Mesenchymal stem cell (in vitro differentiated cells and primary cell): ENCODE results near the gene SHISA5.

Source experiments
- DNase-seq: peaks from one replicate; pipeline ENCODE4 v3.0.0-alpha.2; 2013
- H2AFZ ChIP-seq: one replicate; pipeline ENCODE4 v1.6.1; 2013; ENCODE audit warnings: low read depth, mild to moderate bottlenecking, control low read depth, inconsistent platforms, low read length, moderate library complexity
- H2AK5ac ChIP-seq: 2 replicates; pipeline ENCODE4 v1.6.1; 2013; ENCODE audit warnings: low read length, moderate library complexity, mild to moderate bottlenecking, inconsistent platforms; ENCODE audit not compliant: severe bottlenecking
- H2BK120ac ChIP-seq: one replicate; pipeline ENCODE4 v1.6.1; 2013; ENCODE audit warnings: low read depth, mild to moderate bottlenecking, inconsistent platforms, low read length, moderate library complexity
- H2BK12ac ChIP-seq, 2 experiments: one replicate each; pipeline ENCODE4 v1.6.1; 2013; ENCODE audit warnings: inconsistent platforms in 2 of 2, low read length in 2 of 2, mild to moderate bottlenecking in 2 of 2, moderate library complexity in 2 of 2, control low read depth in 1 of 2
- H2BK15ac ChIP-seq: one replicate; pipeline ENCODE4 v1.6.1; 2013; ENCODE audit warnings: mild to moderate bottlenecking, low read depth, inconsistent platforms; ENCODE audit not compliant: poor library complexity, severe bottlenecking
- H2BK5ac ChIP-seq: 2 replicates; pipeline ENCODE4 v1.6.1; 2013; ENCODE audit warnings: low read depth, mild to moderate bottlenecking, low read length, control low read depth, inconsistent platforms; ENCODE audit not compliant: poor library complexity, severe bottlenecking
- H3K14ac ChIP-seq, 2 experiments: one replicate each; pipeline ENCODE4 v1.6.1; 2013; ENCODE audit warnings: inconsistent platforms in 2 of 2, low read length in 2 of 2, control low read depth in 1 of 2, mild to moderate bottlenecking in 1 of 2, moderate library complexity in 1 of 2
- H3K18ac ChIP-seq, 2 experiments: one replicate each; pipeline ENCODE4 v1.6.1; 2013; ENCODE audit warnings: inconsistent platforms in 2 of 2, low read length in 2 of 2, control low read depth in 1 of 2, low read depth in 1 of 2, mild to moderate bottlenecking in 1 of 2
- H3K23ac ChIP-seq, 2 experiments: one replicate each; pipeline ENCODE4 v1.6.1; 2013; ENCODE audit warnings: inconsistent platforms in 2 of 2, low read length in 2 of 2, mild to moderate bottlenecking in 2 of 2, moderate library complexity in 2 of 2, control low read depth in 1 of 2
- H3K27ac ChIP-seq: 2 replicates; pipeline ENCODE4 v1.5.1; 2013; ENCODE audit warnings: mild to moderate bottlenecking, moderate library complexity, low read length, control low read depth, inconsistent platforms; ENCODE audit not compliant: poor library complexity, severe bottlenecking
- H3K27me3 ChIP-seq, 2 experiments: 2 replicates each; pipeline versions ENCODE4 v1.6.1 to v1.7.0; 2013; ENCODE audit warnings: low read length in 2 of 2, mild to moderate bottlenecking in 2 of 2, moderate library complexity in 2 of 2, control low read depth in 1 of 2, inconsistent platforms in 1 of 2; ENCODE audit not compliant: control insufficient read depth in 1 of 2, insufficient read depth in 1 of 2
- H3K36me3 ChIP-seq, 2 experiments: 2 replicates each; pipeline versions ENCODE4 v1.6.1 to v1.7.0; 2013; ENCODE audit warnings: low read length in 2 of 2, control low read depth in 1 of 2, inconsistent platforms in 1 of 2, low read depth in 1 of 2, mild to moderate bottlenecking in 1 of 2; ENCODE audit not compliant: insufficient read depth in 2 of 2, control insufficient read depth in 1 of 2
- H3K4ac ChIP-seq, 2 experiments: one replicate each; pipeline ENCODE4 v1.6.1; 2013; ENCODE audit warnings: inconsistent platforms in 2 of 2, low read length in 2 of 2, mild to moderate bottlenecking in 2 of 2, moderate library complexity in 2 of 2, control low read depth in 1 of 2, low read depth in 1 of 2
- H3K4me1 ChIP-seq: 2 replicates; pipeline ENCODE4 v1.6.1; 2013; ENCODE audit warnings: low read depth, low read length, control low read depth; ENCODE audit not compliant: control insufficient read depth, insufficient read depth
- H3K4me2 ChIP-seq: 2 replicates; pipeline ENCODE4 v1.6.1; 2013; ENCODE audit warnings: low read length, mild to moderate bottlenecking, inconsistent platforms; ENCODE audit not compliant: poor library complexity, severe bottlenecking
- H3K4me3 ChIP-seq, 2 experiments: 2 replicates each; pipeline versions ENCODE4 v1.5.1 to v1.7.0; 2013; ENCODE audit warnings: low read length in 2 of 2, mild to moderate bottlenecking in 2 of 2, control low read depth in 1 of 2, low read depth in 1 of 2; ENCODE audit not compliant: insufficient read depth in 1 of 2
- H3K79me1 ChIP-seq: replicated peaks from 2 replicates; pipeline ENCODE4 v1.6.1; 2013; ENCODE audit warnings: mild to moderate bottlenecking, control low read depth, low read length, inconsistent platforms; ENCODE audit not compliant: poor library complexity, severe bottlenecking
- H3K9ac ChIP-seq: 2 replicates; pipeline ENCODE4 v1.7.0; 2013; ENCODE audit warnings: mild to moderate bottlenecking, low read length, moderate library complexity
- H3K9me3 ChIP-seq: 2 replicates; pipeline ENCODE4 v1.7.0; 2013; ENCODE audit warnings: mild to moderate bottlenecking, low read length; ENCODE audit not compliant: control insufficient read depth
- H4K8ac ChIP-seq: one replicate; pipeline ENCODE4 v1.6.1; 2013; ENCODE audit warnings: inconsistent platforms, mild to moderate bottlenecking, low read length, moderate library complexity
- H4K91ac ChIP-seq: one replicate; pipeline ENCODE4 v1.6.1; 2013; ENCODE audit warnings: mild to moderate bottlenecking, low read length, inconsistent platforms
- WGBS: methylation state at CpG from one replicate; pipeline ENCODE4 v1.1.7; 2013; ENCODE audit warnings: mixed read lengths; 5-methylcytosine and 5-hydroxymethylcytosine counted together

SHISA5 gene

GRCh38 chr3:48432411-48433371 is 71.3 kb downstream of the SHISA5 start:
- Histone ChIP-seq H3K27ac (no peak overlapping the region), H4K8ac (peak overlapping the region; percentile 8), H2AK5ac (peak overlapping the region; percentile 36), H3K23ac (no peak overlapping the region), H3K4me2 (no peak overlapping the region), H3K18ac (no peak overlapping the region), H3K36me3 (peaks cover 24 to 29% of the 10 kb centered on the region in 2 experiments), H2BK5ac (no peak overlapping the region), H2BK120ac (no peak overlapping the region), H3K4me1 (peaks cover 36% of the 10 kb centered on the region), H4K91ac (peak overlapping the region; percentile 23), H3K9ac (peak overlapping the region; percentile 72), H3K9me3 (no peaks in the 10 kb centered on the region), H3K4me3 (peak overlapping the region in 1 of 2 experiments; percentile 72), H2BK12ac (no peak overlapping the region), H3K79me1 (peaks cover 14% of the 10 kb centered on the region), H3K14ac (no peak overlapping the region), H3K27me3 (no peaks in the 10 kb centered on the region), H2BK15ac (no peak overlapping the region), H2AFZ (no peak overlapping the region), H3K4ac (no peak overlapping the region)
- 87% methylated on average over 16 of the region's 16 CpGs for WGBS
- DNase-seq, result no peak

DNA sequence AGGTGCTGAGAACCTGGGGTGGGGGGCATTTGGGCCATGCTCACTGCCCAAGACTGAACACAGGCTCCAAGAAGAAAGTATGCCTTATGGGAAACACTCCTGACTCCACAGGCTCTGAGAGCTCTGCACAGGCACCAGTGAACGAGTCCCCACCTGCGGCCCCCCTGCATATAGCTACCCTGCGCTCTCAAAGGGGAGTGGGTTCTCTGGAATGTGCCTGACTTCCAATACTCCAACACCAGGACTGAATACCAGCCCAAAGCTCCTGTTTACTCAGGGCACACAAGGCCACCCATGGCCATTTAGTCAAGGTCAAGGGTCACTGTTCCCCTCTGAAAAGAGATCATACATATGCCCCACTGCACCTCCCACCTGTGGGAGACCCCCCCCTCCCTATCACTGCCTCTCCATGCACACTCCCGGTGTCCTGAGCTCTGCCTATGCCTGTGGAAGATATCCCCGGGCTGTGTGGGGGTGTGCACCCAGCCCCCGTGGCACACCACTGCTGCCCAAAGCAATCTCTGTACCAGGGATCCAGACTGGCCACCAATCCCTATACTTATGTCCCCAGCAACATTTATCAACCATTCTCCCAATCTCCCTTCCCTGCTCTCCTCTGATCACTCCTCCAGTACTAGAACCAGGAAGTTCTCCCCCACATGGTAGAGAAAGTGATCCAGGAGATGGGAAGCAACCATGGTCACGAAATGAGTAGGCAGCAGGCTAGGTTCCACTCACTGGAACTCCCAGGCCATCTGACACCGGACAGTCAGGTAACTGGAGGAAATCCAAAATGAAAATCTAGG is 72.5 kb downstream of the SHISA5 start:
- Histone ChIP-seq H4K8ac (no peak overlapping the region), H3K27ac (no peak overlapping the region), H2BK12ac (no peak overlapping the region), H3K18ac (no peak overlapping the region), H4K91ac (no peak overlapping the region), H3K27me3 (no peaks in the 10 kb centered on the region), H2AFZ (no peak overlapping the region), H3K4ac (no peak overlapping the region), H3K14ac (no peak overlapping the region), H3K23ac (no peak overlapping the region), H3K9ac (peak overlapping the region; percentile 17), H2BK15ac (no peak overlapping the region), H2AK5ac (peak overlapping the region; percentile 20), H3K9me3 (no peaks in the 10 kb centered on the region), H2BK5ac (no peak overlapping the region), H3K79me1 (peaks cover 25% of the 10 kb centered on the region), H3K4me2 (no peak overlapping the region), H3K4me1 (peaks cover 48% of the 10 kb centered on the region), H2BK120ac (no peak overlapping the region), H3K36me3 (peaks cover 24 to 29% of the 10 kb centered on the region in 2 experiments), H3K4me3 (no peak overlapping the region)
- no peak for DNase-seq
- 95% methylated on average over 8 of the region's 8 CpGs for WGBS

GRCh38 chr3:48430708-48431101 is 73.3 kb downstream of the SHISA5 start:
- no peak overlapping the region for H3K14ac ChIP-seq
- peaks cover 31% of the 10 kb centered on the region for H3K79me1 ChIP-seq
- H3K18ac ChIP-seq, result no peak overlapping the region
- no peak overlapping the region for H3K4me3 ChIP-seq
- no peak overlapping the region for H3K27ac ChIP-seq
- peaks cover 24 to 29% of the 10 kb centered on the region in 2 experiments for H3K36me3 ChIP-seq
- H2BK120ac ChIP-seq, result no peak overlapping the region
- H3K9ac ChIP-seq, result peak overlapping the region; percentile 23
- H2BK12ac ChIP-seq, result no peak overlapping the region
- H2AK5ac ChIP-seq, result no peak overlapping the region
- H4K8ac ChIP-seq, result no peak overlapping the region
- H3K4me1 ChIP-seq, result peaks cover 55% of the 10 kb centered on the region
- no peak for DNase-seq
- H3K4ac ChIP-seq, result no peak overlapping the region
- H3K9me3 ChIP-seq, result no peaks in the 10 kb centered on the region
- no peak overlapping the region for H2BK15ac ChIP-seq
- H2BK5ac ChIP-seq, result no peak overlapping the region
- H3K23ac ChIP-seq, result no peak overlapping the region
- H3K4me2 ChIP-seq, result no peak overlapping the region
- H3K27me3 ChIP-seq, result no peaks in the 10 kb centered on the region
- 100% methylated on average over 1 of the region's 1 CpG for WGBS
- H2AFZ ChIP-seq, result no peak overlapping the region
- H4K91ac ChIP-seq, result no peak overlapping the region
